Measurements from ENCODE around the gene CPZ.

CPZ gene

DNA sequence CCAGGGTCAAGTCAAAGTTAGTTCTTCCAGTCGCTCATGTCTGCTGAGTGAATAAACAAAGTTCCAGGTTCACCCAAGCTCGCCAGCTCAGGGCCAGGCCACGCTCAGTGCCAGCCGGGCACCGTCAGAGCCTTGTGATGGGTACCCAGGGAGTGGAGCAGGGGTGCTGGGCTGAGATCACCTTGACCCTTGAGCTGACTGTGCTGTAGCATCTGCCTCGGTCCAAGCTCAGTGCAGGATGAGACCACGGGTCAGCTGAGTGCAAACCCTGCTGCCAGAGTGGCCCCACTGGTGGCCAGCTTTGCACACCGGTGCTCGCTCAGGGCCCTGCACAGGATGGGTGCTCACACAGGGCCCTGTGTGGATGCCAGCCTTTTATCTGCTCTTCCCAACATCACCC lies 4.3 kb downstream of the CPZ start:
- no peak for DNase-seq

DNA sequence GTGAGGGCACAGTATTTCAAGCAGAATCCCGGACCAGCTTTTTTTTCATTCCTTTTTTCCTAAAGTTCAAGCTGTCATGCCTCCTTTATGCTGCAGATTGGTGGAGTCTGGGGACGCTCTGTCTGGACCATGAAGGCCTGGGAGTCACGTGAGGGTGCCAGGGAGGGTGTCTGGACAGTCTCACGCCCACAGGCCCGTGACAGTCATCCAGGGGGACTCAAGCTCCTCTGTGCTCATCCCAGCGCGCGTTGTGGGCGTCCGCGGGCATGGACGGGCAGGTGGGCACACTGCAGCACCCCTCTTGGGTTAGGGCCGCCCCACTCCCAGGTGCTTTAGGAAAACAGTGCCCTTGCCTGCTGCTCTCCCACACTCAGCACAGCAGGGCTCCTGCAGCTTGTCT lies 4.8 kb downstream of the CPZ start:
- DNase-seq = no peak

DNA sequence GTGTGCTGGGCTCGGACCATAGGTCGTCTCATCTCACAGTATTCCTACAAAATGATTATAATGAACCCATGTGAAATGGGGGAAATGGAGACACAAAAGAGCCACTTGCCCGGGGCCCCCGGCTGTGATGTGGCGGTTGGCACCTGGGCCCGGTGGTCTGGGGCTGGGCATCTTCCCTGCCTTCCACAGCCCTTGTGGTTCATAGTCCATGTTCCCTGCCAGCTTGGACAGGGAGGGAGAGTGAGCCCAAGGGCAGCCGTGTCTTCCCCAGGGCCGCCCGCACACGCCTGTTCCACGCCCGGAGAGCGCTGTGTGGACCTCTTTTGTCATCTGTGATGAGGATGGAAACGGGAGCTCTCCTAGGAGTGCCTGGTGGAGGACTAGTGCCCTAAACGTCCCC lies 5.2 kb downstream of the CPZ start:
- no peak for DNase-seq

DNA sequence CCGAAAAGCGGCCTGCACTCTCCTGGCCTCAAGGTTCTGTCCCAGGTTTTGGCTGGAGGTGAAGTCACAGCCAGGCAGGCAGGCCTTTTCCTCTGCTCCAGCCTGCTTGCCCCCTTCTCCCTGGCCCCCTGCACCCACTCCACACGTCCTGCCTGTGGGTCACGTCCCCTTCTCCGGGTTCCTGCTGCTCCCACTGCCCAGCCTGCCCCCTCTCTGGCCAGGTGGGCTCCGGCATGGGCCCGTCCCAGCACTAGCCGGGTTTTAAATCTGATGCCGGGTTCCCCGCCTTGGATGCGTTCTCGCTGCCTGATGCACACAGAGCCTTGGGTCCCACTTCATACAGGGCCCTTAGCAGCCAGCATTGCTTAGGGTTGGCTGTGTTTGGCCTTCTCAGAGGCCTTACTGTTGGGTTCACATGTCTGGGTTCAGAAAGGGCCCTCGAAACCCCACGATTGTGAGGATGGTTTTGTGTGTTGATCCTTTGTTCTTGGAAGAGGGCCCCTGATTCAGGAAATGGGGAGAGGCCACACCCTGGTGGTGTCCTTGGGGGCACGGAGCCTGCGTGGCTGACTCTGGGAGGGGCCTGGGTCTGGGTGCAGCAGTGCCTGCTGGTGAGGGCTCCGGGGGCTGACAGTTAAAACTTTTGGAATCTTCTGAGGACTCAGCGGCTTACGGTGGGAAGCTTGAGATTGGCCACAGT lies 6.0 kb downstream of the CPZ start:
- DNase-seq = no peak

DNA sequence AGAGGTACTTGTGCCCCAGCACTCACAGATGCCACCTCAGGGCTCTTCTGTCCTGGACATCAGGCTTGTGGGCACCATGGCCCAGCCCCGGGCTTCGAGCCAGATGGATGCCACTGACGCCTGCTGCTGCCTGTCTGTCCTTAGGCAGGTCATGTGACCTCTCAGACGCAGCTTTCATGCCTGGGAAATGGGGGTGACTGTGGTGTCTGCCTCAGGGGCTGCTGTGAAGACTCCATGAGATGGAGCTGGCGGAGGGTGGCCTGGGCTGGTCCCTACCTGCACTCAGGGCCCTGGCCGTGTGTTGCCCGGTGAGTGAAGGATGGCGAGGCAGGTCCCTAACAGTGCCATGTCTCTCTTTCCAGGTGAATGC lies 6.5 kb downstream of the CPZ start:
- no peak for DNase-seq

DNA sequence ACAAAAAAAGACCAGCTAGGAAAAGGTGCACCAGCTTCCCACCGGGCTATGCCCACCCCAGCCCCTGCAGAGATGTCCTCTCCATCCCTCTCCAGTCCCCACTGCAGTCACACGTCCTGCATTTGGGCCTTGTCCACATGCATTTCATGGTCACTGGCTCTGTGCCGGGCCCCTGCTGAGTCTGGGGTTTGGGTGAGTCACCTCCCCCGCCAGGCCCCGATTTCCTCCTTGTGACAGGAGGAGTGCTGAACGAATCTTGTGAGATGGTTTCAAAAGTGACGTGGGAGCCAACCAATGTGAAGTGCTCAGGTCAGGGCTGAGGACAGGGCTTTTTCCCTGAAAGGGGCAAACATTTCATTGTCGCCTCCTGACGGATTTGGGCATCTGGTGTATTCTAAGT lies 7.1 kb downstream of the CPZ start:
- DNase-seq = no peak

DNA sequence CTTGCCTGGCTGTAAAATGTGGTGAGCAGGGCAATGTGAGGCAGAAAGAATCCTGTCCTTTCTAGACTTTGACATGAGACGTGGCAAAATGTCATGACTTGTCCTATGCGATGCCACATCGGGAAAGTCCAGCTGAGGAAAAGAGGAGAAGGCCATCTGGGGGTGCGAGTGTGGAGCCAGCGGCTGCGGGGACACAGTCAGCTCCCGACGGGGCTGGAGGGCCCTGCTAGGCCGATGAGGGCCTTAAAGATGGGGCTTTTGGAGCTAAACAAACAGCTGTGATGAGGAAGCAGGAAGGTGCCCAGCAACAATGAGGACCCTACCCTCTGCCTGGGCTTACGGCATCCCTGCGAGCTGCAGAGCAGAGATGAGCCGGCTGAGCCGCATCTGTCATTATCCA lies 7.7 kb downstream of the CPZ start:
- DNase-seq = no peak

DNA sequence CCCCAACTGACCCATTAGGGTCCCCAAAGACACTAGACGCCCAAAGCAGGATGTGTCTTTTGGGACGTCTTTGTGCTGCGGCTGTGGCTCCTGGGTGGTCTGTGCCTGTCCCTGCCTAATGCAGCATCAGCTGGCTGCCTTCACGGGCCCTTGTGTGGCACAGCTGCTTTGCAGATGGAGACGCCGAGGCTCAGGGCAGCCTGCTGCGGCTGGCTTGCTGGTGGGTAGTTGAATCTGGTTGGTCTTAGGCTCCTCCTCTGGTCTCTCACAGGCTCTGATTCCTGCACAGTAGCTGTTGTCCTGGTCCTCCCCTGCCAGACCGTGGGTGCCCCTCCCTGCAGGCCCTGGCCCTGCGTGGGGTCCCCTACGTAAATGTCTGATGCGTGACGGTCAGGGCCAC lies 8.1 kb downstream of the CPZ start:
- DNase-seq = no peak

DNA sequence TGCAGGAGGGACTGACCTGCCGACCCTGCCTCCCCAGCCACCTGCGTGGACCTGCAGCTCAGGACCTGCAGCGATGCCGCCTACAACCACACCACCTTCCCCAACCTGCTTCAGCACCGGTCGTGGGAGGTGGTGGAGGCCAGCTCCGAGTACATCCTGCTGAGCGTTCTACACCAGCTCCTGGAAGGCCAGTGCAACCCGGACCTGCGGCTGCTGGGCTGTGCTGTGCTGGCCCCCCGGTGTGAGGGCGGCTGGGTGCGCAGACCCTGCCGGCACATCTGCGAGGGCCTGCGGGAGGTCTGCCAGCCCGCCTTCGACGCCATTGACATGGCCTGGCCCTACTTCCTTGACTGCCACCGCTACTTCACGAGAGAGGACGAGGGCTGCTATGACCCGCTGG lies 8.5 kb downstream of the CPZ start:
- DNase-seq = no peak

DNA sequence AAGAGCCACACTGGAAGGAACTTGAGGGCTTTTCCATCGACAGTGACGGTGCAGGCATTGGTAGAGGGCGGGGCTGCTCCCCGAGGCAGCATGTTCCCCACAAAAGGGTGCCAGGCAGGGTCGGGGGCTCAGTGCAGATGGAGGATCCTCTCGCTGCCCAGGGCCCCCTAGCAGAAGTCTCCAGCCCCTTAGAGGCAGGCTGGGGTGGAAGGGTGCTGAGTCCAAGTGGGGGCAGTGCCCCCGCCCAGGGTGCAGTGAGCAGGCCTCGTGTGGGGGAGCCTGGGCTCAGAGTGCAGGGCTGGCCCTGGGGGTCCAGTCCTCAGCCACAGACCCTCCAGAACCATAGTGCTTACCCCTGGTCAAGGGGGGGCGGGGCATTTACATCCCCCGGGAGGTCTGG lies 9.0 kb downstream of the CPZ start:
- DNase-seq = no peak

DNA sequence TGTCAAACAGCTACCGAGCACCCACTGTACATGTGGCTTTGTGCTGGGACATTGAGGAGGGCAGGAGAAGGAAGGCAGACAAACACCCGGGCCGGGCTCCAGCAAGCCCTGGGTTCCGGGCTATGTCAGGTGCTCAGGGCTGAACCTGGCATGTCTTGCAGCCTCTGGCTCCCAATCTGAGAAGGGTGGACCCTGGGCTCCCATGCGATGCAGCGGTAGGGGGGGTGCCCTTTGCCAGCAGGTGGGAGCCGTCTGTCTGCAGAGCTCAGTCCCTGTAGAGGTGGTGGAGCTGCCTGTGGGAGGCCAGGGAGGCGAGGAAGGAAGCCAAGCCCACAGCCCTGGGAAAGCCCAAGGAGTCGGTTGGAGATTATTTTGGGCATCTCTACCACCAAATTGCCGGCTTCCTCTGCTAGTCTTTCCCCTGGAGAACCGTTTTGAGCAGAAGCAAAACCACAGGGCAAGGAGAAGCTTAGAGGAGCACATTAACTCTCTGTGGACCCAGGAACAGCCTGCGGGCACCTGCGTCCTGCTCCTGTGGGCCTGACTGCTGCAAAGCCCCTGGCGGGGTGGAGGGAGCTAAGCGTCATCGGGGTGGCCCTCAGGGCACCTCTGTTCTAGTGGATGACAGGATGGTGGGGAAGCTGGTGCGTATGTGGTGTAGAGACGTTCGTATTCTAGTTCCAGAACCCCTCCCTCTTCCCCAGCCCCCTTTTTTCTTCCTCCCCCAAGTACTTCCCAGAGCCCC lies 10.3 kb downstream of the CPZ start:
- no peak for DNase-seq

DNA sequence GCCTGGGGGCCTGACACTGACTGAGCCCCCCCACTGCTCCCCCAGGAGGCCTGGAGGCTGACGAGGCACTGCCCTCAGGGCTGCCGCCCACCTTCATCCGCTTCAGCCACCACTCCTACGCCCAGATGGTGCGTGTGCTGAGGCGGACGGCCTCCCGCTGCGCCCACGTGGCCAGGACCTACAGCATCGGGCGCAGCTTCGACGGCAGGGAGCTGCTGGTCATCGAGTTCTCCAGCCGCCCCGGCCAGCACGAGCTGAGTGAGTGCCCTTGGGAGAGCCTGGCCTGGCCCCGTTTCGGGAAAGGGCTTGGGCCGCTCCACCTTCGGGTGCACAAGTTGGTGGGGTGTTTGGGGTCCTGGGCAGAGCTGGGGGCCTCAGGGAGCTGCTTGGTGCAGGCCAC lies 11.4 kb downstream of the CPZ start:
- DNase-seq = no peak

DNA sequence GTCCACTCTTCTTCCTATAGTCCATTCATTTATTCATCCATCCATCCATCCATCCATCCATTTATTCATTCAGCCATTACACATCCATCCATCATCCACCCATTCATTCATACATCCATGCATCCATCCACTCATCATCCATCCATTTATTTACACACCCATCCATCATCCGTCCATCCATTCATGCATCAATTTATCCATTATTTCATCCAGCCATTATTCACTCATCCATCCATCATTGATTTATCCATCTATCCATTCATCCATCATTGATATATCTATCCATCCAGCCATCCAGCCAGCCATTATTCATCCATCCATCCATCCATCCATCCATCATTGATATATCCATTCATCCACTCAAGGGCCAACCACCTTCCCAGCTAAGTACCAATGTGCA lies 12.7 kb downstream of the CPZ start:
- DNase-seq = no peak

DNA sequence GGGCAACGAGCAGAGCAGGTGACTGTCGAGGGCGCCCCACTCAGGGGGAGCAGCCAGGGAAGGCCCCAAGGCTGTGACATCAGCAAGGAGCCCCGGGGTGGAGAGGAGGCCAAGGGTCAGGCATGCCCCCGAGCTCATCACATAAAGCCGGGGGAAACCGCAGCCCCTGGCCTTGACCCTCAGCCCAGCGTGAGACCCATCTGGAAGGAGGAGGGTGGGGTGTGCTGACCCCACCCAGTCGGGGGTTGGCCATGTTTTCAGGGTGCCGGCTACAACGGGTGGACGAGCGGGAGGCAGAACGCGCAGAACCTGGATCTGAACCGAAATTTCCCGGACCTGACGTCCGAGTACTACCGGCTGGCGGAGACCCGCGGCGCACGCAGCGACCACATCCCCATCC lies 13.9 kb downstream of the CPZ start:
- no peak for DNase-seq

DNA sequence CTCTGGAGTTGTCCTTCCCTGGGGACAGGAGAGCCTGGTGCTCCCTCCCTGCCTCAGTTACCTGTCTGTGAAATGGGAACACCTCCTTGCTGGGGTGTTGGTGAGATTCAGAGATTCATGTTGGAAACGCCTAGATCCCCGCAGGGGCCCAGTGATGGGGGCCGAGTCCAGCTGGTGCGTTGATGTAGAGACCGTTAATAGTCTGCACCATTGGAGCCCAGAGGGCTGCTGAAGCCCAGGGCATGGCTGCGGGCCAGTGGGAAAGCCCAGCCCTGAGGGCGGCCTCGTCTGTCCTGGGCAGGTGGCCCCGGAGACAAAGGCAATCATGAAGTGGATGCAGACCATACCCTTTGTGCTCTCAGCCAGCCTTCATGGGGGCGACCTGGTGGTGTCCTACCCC lies 14.4 kb downstream of the CPZ start:
- no peak for DNase-seq

DNA sequence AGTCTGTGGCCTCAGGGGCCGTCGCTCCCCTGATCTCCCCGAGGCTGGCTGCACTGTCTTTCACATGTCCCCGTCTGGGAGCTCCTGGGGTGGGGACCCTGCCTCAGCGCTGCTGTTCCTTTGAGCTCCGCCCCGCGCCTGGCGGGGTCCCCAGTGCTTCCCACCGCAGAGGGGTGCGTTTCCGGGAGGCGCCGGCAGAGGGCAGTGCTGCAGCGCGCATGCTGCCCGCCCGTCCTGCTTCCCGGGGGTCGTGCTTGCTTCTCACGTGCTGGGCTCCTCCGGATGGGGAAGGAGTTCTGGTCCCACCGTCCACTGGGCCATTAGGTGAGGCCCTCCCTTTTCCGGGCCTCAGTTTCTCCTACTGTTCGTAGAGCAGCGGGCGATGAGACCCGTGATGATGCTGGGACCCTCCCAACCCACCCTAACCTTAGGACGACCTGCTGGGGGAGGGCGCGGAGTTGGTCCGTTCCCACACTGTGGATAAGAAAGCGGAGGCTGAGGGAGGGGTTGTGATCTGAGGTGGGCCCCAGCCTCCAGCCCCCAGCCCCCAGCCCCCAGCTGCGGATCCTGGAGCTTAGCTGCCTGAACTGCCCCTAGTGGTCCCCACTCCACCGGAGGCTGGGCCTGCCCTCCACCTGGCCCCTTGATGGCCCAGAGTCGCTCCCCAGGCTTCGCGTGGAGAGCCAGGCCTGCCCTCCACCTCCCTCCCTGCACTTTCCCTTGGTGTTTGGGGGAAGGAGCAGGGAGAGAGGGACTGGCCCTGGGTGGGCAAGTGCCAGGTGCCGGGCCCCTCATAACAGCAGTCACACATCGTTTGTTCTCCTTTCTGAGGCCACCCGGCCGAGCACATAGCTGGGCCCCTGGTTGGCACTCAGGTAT lies 15.3 kb downstream of the CPZ start:
- DNase-seq = no peak

DNA sequence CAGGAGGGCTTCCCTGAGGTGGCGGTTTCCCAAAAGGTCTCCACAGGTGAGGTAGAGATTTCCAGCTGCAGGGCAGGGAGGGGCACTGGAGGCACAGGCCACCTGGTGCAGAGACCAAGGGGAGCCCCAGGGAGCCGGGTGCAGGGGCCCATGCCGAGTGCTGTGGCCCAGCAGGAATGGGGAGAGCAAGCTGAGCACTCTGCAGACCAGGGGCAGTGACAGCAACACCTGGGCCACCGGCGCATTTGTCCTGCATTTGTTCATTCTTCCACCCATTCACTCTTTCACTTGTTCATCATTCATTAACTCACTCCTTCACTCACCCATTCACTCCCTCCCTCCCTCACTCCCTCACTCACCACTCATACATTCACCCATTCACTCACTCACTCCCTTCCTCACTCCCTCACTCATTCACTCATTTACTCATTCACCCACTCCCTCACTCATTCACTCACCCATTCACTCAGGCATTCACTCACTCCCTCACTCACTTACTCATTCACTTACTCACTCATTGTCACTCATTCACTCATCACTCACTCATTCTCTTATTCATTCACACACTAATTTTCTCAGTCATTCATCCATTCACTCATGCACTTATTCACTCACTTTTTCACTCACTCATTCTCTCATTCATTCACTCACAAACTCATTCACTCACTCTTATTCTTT lies 16.3 kb downstream of the CPZ start:
- no peak for DNase-seq

DNA sequence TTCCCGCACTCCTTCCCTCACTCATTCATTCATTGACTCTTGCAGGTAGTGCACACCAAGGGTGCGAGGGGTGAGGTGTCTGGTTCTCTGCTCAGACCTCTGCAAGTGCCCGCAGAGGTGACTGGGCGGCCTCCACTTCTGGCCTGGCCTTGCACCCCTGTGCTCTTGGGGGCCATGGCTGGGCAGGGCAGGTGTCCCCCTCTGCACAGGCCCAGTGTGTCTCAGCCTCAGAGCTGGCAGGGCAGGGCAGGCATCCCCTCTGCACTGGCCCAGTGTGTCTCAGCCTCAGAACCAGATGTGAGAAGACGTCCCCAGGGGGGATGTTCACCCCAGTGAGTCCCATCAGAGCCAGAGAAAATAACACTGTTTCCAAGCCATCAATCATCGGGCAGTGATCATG lies 16.8 kb downstream of the CPZ start:
- DNase-seq = no peak

DNA sequence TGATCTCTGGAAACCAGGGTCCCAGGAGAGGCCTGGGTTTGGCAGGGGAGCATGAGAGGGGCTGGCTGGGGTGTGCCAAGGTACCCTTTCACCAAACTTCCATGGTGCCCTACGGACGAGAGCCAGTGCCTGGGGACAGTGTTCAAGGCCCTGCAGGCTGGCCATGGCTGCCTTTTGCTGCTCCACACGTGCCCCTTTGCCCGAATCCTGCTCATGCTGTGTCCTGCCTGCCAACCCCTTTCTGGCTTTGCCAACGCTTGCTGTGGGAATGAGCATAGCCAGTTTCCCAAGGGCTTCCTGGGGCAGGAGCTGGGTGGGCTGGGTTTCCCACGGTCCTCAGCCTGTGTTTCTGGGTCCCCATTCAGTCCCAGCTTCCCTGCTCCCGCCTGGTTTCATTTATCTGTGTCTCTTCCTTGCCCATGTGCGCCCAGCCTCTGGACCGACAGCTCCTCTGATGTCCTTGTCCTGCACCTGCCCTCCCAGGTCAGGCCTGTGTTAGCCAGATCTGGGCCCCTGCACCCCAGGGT lies 17.3 kb downstream of the CPZ start:
- no peak for DNase-seq

DNA sequence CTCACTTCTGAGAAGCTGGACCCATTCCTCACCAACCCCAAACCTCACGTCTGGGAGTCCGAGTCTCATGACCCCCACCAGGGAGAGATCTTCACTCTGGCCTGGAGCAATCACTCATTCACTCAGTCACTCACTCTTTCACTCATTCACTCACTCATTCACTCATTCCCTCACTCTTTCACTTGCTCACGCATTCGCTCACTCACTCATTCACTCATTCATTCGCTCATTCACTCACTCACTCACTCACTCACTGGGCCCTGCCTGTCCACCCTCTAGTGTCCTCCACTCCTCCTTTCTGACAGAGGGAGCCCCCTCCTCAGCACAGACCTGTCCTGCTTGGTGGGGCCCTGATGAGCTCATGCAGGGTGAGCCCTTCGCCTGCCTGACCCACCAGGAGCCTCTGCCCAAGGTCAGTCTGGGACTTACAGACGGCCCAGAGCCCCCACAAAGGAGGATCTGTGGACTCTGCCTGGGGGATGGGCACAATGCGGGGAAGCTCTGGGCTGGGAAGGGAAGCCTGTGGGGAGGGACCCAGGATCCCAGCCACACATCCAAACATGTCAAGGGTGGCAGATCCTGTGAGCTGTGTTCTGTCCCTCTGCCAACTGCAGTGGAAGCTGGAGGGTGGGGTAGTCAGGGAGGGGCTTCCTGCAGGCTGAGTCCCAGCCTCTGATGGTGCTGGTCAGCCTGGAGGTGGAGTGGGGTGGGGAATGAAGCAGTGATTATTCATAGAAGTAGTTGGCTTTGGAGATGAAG lies 18.5 kb downstream of the CPZ start:
- DNase-seq = no peak

DNA sequence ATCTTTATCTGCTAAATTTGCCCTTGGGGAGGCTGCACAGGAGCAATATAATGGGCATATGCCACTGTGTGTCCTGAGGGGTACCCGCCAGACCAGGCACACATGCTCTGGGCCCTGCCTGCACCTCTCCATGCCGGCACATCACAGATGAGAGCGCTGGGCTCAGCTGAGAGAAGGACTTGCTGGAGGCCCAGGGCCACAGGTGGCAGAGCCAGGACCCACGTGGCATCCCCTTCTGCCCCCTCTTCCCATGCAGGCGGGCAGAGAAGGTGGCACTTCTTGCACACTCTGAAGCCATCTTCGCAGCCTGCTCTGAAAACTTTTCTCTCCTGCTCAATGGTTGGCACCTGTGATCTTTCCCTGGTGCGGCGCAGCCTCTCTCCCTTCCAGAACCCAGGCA lies 20.1 kb downstream of the CPZ start:
- DNase-seq = no peak
